D721Med (cell line): ENCODE results near the gene RPS6KA3.

Experiments used
- DNase-seq: peaks from one replicate; pipeline ENCODE4 v3.0.0; 2011; ENCODE audit warnings: low spot score; ENCODE audit not compliant: insufficient read length
- FAIRE-seq: peaks from 2 replicates; lab custom pipeline; 2011; peaks lifted over from hg19 to GRCh38; lab: Jason Lieb, UNC
- CTCF ChIP-seq: IDR thresholded peaks from 2 replicates; pipeline ENCODE4 v1.5.1; 2012; ENCODE audit warnings: mild to moderate bottlenecking, control low read depth; ENCODE audit not compliant: insufficient read depth; ENCODE audit errors: missing control alignments

The RPS6KA3 gene

DNA sequence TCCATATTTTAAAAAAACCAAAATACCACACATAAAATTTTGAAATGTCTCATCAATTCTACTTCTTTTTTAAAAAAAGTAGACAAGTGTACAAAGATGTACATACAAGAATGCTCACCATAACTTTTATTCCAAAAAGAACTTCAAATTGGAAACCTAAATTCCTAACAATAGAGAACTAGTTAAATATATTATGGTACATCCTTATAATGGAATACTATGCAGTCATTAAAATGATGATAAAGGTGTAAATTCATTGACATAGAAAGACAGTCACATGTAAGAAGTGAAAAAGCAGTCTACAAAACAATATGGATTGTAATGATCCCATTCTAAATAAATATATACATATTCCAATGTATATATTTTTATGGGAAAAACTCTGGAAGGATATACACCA lies 31.0 kb downstream of the RPS6KA3 start:
- FAIRE-seq (no peak), DNase-seq (no peak)
- no peak for TF ChIP-seq CTCF

- FAIRE-seq (no peak), DNase-seq (no peak)
- TF ChIP-seq CTCF, result no peak
These were observed 33.4 kb downstream of the RPS6KA3 start for GRCh38 chrX:20233336-20233735.

DNA sequence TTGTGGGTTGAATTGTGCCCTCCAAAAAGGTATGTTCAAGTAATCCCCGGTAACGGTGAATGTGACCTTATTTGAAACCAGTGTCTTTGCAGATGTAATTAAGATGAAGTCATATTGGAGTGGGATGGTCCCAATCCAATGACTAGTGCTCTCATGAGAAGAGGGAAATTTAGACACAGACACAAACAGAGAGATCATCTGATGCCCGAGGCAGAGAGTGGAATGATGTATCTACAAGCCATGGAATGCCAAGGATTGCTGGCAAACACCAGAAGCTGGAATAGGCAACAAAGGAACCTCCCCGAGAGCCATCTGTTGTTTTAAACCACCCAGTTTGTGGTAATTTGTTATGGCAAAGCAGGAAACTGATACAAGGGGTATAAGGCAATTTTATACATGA lies 35.1 kb downstream of the RPS6KA3 start:
- no peak for FAIRE-seq
- no peak for DNase-seq
- no peak for TF ChIP-seq CTCF

DNA sequence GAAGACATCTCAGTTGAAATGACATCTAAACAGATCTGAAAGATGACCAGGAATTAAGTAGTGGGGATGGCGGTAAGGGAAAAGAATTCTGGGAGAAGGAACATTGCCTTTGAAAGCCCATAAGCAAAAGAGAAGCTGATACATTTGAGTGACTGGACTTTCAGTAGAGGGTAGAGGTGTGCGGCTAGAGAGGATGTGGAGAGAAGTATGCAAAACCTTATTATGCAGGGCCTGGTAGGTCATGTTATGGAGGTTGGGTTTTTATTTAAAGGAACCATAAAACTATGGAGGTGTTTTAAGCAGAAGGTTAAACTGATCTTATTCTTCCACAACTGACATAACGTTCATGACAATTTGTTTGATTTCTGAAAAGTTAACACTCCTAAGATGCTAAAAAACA lies 36.3 kb downstream of the RPS6KA3 start:
- TF ChIP-seq CTCF, result no peak
- DNase-seq, result no peak
- no peak for FAIRE-seq

DNA sequence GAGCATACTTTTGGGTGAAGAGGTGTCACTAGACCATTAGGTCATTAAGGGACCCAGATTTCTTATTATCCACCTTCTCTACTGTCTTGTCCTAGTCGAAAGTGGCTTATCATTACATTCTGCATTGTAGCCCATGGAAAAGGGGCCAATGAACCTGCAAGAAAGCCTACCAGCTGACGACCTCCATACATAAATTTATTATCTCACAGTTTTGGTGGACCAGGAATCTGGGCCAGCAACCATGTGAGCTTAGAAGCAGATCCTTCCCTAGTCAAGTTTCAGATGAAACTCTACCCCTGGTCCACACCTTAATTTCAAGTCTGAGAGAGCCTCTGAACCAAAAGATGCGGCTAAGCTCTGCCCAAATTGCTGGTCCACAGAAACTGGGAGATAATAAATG lies 37.6 kb downstream of the RPS6KA3 start:
- no peak for TF ChIP-seq CTCF

GRCh38 chrX:20228245-20228644 lies 38.5 kb downstream of the RPS6KA3 start:
- TF ChIP-seq CTCF, result no peak
- DNase-seq, result no peak
- FAIRE-seq, result no peak

More for the DNA sequence above, 37.6 kb downstream of the RPS6KA3 start:
- DNase-seq, result no peak
- FAIRE-seq, result no peak

GRCh38 chrX:20227116-20227515 lies 39.6 kb downstream of the RPS6KA3 start:
- DNase-seq, result no peak

More at GRCh38 chrX:20227116-20227515, 39.6 kb downstream of the RPS6KA3 start:
- no peak for TF ChIP-seq CTCF
- FAIRE-seq, result no peak
